Activated CD4-positive, alpha-beta T cell treated with anti-CD3 and anti-CD28 coated beads, Interleukin-2, amount 50 U/mL, for 16 hours (primary cell): ENCODE measurements around the gene SAMD7.
A peak's percentile ranks its signal among the peaks of the same experiment; 100 is the strongest.

Experiments
- DNase-seq: peaks from one replicate; pipeline ENCODE4 v3.0.0-alpha.2; 2020

Gene SAMD7

GRCh38 chr3:169911272-169911671 lies at the start of gene SAMD7:
TSS of gene SAMD7 (plus strand) at chr3:169911572. CDS start at chr3:169919499, 7,927 bp downstream.
- no peak for DNase-seq

- no peak for DNase-seq
Observed at GRCh38 chr3:169861871-169862270, 49.5 kb upstream of the SAMD7 start.

GRCh38 chr3:169863458-169863899 lies 47.9 kb upstream of the SAMD7 start:
- peak; percentile 76 for DNase-seq

- DNase-seq: no peak
Observed at GRCh38 chr3:169864270-169864669, 47.1 kb upstream of the SAMD7 start.

GRCh38 chr3:169865176-169865767 lies 46.1 kb upstream of the SAMD7 start:
- no peak for DNase-seq

- DNase-seq: no peak
Observed at GRCh38 chr3:169867584-169868210, 43.7 kb upstream of the SAMD7 start.

GRCh38 chr3:169868369-169868768 lies 43.0 kb upstream of the SAMD7 start:
- no peak for DNase-seq

- no peak for DNase-seq
Observed at GRCh38 chr3:169869484-169870220, 41.7 kb upstream of the SAMD7 start, which contains the start of gene LRRC31. TSS of gene LRRC31 (minus strand) at chr3:169869935. CDS start at chr3:169869807, 128 bp downstream.

GRCh38 chr3:169871129-169871886 lies 40.1 kb upstream of the SAMD7 start:
- no peak for DNase-seq

- no peak for DNase-seq
Observed at GRCh38 chr3:169879013-169879557, 32.3 kb upstream of the SAMD7 start.

GRCh38 chr3:169879845-169880575 lies 31.4 kb upstream of the SAMD7 start:
- no peak for DNase-seq

- no peak for DNase-seq
Observed at GRCh38 chr3:169880576-169881250, 30.7 kb upstream of the SAMD7 start.

- no peak for DNase-seq
Observed at GRCh38 chr3:169886671-169887070, 24.7 kb upstream of the SAMD7 start.

- no peak for DNase-seq
Observed at GRCh38 chr3:169891886-169892285, 19.5 kb upstream of the SAMD7 start.

- no peak for DNase-seq
Observed at GRCh38 chr3:169894110-169894509, 17.3 kb upstream of the SAMD7 start.

GRCh38 chr3:169895072-169895471 lies 16.3 kb upstream of the SAMD7 start:
- no peak for DNase-seq

GRCh38 chr3:169897284-169897683 lies 14.1 kb upstream of the SAMD7 start:
- DNase-seq: no peak

GRCh38 chr3:169901453-169901852 lies 9.9 kb upstream of the SAMD7 start:
- DNase-seq: no peak

- no peak for DNase-seq
Observed at GRCh38 chr3:169905404-169905803, 6.0 kb upstream of the SAMD7 start.

GRCh38 chr3:169907476-169907875 lies 3.9 kb upstream of the SAMD7 start:
- no peak for DNase-seq

GRCh38 chr3:169907944-169908343 lies 3.4 kb upstream of the SAMD7 start:
- no peak for DNase-seq

- DNase-seq: no peak
Observed at GRCh38 chr3:169913323-169913722, 2.0 kb downstream of the SAMD7 start.
